IPS DF 19.7 (cell line): Measurements from ENCODE around the gene CHAMP1.
"Not testable (repeated sequence)": the region's sequence is repeated elsewhere in the genome, so short reads cannot be mapped to it uniquely, and the experiment has no call there.

Source experiments
- DNase-seq: peaks from one replicate; pipeline ENCODE4 v3.0.0-alpha.2; 2013; ENCODE audit warnings: low read depth, low spot score

CHAMP1 gene

DNA sequence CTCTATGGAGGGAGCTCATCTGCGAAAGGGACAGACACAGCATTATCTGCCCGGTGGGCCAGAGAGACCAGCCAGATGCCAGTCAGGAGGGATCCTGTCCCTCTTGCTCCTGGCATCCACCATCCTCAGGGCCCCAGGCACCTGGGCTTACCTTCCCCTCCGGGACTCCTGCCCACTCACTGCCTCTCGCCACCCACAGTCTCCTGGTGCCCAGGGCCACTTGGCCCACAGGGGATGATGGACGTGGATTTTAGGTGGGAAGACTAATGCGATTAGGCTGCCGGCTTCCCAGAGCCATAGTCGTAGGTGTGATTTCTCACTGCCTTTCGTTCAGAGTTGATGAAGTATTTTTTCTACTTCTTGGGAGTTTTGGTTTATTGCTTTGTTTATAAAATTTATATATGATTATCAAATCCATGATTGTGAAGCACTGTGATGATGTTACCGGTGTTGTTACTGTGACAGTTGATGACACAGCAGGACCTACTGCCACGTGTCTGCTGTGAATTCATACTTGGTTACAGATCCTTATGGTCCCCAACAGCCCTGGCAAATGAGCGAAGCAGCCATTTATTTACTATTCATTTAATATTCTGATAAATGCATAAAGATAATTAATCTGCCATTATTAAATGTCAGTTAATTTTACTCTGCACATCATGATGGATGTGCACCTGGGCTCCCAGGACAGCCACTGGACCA is 14.5 kb upstream of the CHAMP1 start:
- DNase-seq: no peak

DNA sequence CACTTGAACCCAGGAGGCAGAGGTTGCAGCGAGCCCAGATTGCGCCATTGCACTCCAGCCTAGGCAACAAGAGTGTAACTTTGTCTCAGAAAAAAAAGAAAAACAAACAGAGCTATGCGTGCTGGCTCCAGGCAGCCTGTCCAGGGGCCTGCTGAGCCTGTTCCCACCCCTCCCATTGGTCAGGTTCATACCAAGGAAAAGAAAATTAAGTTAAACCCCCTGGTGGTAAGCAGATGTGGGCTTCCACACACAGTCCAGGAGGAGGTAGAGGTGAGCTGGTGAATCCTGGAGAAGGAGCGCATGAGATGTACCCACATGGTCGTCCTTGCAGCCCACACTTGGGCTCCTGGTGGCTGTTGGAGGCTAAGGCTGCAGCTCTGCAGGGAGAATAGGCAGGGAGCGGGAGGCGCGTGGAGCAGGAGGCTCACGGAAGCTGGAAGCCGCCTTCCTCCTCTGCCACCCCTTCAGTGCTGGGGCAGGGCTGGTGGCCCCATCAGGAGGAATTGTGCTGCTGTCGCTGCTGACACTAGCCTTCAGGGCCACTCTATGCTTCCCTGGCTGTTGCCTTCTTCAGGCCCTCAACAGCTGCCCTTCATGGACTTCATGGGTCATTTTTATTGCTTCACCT is 10.5 kb upstream of the CHAMP1 start:
- no peak for DNase-seq

DNA sequence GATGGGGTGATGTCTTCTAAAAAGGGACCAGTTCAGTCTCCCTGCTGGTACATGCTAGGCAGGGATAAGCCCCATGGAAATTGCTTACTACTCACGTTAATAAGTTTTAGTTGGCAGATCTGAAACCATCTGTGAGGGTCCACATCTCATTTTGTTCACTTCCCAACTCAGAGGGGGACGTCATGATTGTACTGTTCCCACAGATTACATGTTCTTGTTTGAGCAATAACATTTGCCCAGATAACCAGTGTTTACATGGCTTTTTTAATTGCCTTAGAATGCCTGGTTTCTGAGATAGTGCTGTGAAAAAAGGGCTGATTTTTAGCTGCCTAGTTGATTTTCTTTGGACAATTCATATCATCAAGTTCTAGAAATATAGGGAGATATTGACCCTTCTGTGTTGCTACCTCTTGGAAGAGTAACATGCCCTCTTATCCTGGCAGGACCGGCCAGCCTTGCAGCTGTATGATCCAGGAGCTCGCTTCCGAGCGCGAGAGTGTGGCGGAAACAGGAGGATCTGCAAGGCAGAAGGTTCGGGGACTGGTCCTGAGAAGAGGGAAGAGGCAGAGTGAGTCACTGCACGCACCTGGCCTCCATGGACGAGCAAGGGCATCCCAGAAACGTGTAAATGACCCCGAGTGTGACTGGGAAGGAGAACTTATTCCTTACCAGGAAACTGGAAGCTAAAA is 9.8 kb upstream of the CHAMP1 start:
- DNase-seq: no peak

DNA sequence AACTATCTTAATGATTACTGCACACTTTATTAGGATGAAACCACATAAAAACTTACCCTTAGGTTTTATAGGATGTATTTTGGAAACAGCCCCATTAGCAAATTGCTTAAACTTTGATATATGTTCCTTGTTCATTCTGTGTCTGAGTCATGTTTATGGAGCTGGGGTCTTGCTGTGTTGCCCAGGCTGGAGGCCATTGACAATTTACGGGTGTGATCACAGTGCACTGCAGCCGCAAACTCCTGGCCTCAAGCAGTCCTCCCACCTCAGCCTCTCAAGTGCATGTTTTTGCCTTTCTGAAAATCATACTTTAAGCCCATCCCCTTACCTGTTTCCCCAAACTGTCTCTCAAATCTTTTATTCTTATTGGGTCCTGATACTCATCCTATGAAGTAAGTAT is 5.2 kb upstream of the CHAMP1 start:
- DNase-seq: no peak

DNA sequence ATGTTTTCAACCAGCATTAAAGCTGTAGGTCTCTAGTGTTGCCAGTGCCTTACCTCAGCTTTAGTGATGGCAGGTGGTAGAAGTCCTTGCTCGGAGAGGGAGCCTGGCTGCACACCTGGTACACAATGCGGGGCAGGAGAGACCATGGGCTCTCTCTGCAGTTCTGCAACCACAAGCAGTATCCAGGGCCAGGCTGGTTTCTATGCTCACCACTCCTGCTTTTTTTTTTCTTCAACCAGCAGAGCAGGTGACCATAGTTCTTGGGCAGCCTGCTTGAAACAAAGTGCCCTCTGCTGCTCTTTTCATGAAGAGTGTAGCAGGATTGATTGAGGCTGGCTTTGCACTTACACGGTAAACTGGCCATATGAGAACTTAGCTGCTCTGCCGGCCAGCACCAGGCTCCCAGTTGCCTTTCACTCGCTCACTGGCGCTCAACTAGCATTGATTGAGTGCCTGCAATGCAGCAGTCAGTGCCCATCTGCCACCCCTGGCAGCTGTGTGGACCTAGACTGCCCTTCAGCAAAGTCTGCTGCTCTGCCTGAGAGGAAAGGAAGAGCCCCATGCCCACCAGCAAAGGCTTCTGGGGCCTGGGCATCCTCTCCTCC is 4.4 kb upstream of the CHAMP1 start:
- DNase-seq: no peak

DNA sequence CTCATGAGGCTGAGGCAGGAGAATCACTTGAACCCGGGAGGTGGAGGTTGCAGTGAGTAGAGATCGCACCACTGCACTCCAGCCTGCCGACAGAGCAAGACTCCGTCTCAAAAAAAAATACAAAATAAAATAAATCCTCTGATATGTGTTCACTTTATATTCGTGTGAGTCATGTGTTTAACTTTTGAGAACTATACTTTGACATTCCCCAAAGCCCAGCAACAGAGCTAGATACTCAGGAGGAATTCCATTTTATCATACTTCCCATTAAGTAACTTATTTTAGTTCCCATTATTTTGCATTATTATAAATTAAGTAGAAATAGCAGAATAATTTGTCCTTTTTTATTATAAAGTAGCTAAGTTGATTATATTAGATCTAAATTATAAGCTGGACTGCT is 3.3 kb upstream of the CHAMP1 start:
- no peak for DNase-seq

DNA sequence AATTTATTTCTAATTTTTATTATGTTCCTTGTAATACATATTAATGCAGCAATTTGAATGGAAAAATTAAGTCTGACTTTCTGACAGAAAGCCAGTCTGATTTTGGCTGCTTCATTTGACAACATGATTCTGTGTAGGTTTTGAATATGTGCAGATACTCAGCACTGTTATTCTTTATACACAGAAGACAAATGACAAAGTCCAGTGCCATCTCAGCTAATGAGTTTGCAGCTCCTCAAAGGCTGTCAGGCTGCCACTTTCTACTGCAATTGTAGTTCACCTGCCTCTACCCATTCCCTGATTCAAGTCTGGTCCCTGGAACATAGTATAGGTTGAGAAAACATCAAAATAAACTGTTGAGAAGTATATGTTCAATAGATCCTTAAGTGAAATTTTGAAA is 2.9 kb upstream of the CHAMP1 start:
- DNase-seq: no peak

DNA sequence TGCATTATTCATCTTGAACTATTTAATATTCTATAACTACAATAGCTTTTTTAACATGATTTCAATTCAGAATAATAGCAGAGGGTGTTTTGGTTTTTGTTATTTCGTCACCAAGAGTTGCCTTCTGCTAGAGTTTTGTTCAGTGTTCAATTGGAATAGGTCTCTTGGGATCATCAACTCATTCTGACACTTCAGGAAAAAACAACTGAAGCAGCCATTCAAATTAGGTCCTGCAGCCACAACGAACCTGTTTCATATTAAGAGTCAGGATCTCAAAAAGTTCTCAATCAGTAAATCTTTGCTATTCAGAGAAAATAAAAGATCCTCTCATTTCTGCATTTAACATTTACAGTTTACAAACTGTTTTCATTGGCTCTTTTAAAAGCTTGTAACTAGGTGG is 2.4 kb upstream of the CHAMP1 start:
- DNase-seq: no peak

DNA sequence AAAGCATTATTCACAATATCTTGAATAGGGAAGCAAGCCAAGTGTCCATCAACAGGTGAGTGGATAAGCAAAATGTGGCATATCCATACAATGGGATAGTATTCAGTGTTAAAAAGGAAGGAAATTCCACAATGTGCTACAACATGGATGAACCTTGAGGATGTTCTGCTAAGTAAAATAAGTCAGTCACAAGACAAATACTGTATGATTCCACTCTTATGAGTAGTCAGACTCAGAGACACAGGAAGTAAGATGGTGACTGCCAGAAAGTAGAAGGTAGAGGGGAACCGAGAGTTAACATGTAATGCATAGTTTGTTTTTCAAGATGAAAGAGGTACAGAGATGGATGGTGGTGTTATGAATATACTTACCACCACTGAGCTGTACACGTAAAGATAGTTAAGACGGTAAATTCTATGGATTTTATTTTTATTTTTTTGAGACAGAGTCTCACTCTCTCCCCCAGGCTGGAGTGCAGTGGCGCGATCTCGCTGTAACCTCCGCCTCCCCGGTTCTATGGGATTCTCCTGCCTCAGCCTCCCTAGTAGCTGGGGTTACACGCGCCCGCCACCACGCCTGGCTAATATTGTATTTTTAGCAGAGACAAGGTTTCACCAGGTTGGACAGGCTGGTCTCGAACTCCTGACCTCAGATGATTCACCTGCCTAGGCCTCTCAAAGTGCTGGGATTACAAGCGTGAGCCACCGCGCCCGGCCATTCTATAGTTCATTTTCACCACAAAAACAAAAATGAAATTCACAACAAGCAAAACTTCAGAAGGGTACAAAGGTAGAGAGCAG is 1.0 kb upstream of the CHAMP1 start:
- DNase-seq: no peak

DNA sequence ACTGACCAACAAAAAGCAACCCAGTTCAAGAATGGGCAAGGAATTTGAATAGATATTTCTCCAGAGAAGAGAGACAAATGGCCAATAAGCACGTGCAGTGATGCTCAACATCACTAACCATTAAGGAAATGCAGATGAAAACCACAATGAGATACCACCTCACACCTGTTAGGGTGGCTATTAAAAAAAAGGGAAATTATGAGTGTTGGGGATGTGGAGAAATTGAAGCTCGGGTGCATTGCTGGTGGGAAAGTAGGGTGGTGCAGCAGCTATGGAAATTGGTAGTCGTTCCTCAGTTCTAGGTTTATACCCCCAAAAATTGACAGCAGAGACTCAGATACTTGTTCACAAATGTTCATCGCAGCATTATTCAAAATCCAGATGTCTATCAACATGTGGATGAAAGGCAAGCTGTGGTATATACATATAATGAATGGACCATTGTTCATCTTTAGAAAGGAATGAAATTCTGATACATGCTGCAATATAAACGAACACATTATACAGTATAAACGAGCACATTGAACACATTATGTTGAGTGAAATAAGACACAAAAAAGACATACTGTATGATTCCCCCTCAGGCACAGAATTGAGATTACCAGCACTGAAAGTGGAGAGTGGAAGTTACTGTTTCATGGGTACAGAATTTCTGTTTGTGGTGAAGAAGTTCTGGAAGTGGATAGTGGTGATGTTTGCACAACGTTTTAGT is 927 bp downstream of the CHAMP1 start:
- no peak for DNase-seq

DNA sequence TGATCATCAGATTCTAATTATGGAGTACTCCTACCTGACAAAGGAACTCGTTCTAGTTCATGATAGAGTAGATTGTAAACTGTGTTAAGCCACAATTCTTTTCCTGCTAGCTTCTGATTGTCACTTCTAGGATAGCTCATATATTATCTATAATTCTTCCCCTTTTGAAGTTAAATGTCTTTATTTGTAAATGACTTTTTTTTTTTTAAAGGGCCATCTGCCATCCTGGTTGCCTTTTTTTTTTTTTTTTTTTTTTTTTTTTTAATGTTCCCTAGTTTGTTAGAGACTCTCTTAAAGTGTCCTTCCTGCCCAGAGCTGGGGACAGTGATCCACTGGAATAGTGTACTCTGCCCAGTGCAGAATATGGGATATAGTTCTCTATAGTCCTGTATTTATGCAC is 4.3 kb downstream of the CHAMP1 start:
- no peak for DNase-seq

DNA sequence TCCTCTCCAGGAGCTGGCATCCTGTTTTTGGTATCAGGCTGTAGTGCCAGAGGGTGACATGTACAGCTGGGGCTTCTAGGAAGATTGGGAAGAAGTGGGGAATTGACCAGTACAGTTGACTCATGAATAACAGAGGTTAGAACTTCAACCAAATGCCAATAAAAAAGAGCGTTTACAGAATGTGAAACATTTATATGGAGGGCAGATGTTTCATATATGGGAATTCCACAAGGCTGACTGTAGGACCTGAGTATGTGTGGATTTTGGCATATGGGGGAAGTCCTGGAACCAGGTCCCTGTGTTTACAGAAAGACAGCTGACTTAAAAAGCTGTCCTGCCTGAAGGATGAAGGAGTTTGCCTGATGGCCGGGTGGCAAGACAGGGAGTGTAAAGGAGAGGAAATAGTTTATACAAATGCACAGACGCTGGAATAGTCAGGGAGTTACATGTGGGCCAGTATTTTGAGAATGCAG is 5.2 kb downstream of the CHAMP1 start:
- no peak for DNase-seq

DNA sequence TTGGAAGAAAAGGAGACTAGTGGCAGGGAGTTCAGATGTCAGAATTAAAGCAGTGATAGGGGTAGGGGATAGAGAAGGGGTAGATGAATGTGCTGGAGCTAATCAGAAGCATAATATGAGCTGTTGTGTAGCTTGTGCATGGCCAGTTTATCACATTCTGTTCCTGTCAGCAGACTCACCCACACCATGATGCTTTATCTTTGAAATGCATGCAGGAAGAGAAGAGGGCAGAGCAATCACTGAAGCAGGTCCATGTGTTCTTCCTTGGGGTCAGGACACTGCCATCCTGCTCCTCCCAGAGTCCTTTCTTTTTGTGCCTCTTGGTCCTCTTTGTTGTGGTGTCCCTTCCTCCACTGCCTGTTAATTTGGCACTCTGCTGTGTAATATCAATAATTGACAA is 5.8 kb downstream of the CHAMP1 start:
- DNase-seq: no peak

DNA sequence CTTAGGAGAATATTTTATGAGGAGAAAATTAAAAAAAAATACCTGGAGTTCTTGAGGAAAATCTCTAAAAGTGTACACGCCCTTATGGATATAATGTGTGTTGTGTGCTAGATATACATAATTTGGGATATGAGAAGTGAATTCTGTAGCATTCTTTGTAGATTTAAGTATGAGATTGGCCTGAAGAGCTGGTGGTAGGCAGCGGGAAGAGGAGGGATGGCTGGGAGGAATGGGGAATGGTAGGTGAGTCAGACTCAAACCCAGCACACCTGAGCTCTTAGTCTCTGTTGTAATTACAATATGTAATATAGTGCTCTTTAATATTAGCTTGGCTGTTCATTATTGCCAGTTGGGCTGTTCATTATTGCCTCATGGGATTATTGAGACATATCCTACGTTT is 7.0 kb downstream of the CHAMP1 start:
- DNase-seq: no peak

DNA sequence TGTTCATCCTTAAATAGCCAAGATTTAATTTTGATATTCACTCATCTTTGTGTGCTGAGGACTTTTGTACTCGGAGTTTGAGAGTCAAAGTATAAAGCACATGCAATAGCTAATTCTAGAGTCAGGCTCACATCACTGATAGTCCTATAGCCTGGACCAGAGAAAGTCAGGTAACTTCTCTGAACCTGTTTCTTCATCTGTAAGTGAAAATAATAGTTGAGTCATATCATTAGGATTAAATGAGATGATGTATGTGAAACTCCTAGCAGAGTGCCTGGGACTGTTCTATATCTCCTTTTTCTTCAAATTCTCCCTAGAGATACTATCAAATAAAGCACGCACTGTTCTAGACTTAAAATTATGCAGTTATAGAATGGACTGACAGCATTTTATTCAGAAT is 9.0 kb downstream of the CHAMP1 start:
- DNase-seq: no peak

DNA sequence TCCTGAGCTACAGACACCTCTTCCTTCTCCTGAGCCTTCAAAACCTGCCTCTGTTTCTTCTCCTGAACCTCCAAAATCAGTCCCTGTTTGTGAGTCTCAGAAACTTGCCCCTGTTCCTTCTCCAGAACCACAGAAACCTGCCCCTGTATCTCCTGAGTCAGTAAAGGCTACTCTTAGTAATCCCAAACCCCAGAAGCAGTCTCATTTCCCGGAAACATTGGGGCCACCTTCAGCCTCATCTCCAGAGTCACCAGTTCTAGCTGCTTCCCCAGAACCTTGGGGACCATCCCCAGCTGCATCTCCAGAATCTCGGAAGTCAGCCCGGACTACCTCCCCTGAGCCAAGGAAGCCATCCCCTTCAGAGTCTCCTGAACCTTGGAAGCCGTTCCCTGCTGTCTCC is 10.0 kb downstream of the CHAMP1 start:
- no peak for DNase-seq

DNA sequence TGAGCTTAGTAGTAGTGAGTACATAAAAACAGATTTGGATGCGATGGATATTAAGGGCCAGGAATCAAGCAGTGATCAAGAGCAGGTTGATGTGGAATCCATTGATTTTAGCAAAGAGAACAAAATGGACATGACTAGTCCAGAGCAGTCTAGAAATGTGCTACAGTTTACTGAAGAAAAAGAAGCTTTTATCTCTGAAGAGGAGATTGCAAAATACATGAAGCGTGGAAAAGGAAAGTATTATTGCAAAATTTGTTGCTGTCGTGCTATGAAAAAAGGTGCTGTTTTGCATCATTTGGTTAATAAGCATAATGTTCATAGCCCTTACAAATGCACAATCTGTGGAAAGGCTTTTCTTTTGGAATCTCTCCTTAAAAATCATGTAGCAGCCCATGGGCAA is 11.4 kb downstream of the CHAMP1 start:
- no peak for DNase-seq

DNA sequence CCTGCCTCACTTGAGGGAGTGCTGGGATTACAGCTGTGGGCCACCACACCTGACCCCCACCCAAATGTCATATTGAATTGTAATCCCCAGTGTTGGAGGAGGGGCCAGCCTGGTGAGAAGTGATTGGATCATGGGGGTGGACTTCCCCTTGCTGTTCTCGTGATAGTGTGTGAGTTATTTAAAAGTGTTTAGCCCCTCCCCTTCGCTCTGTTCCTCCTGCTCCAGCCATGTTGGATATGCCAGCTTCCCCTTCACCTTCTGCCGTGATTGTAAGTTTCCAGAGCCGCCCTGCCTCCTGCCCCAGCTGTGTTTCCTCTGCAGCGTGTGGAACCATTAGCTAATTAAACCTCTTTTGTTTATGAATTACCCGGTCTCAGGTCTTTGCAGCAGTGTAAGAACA is 13.7 kb downstream of the CHAMP1 start:
- DNase-seq: no peak

DNA sequence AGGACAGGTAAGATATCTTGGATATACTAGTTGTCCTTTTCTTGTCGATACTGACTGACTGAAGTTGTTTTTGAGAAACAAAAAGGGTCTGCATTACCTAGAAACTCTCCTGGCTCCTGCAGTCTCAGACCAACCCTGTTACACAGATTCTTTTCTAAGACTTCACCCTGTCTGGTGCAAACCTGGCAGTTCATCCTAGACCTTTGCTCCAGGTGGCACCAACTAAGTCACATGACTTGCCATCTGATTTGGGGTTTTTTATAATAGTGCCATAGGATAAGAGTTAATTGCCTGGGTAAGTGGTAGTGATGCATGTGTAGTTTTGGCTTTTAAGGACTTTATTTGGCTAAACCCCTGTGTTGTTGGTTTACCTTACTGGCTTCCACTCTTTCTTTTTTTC is 14.3 kb downstream of the CHAMP1 start:
- no peak for DNase-seq

DNA sequence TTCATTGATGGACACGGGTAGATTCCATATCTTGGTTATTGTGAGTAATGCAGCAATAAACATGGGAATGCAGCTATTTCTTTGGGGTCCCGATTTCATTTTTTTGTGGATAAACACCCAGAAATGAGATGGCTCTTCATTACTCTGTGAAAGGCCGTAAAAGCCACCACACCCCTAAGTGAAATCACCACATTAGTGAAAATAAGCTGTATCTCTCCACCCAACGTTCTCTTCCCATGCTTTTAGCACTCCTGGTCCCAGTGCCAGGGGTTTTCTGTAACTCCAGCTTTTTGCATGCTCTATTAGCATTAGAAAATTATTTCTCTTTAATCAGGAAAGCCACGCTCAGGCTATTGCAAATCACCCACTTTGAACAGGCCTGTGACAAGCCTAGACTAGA is 15.8 kb downstream of the CHAMP1 start:
- DNase-seq: no peak

DNA sequence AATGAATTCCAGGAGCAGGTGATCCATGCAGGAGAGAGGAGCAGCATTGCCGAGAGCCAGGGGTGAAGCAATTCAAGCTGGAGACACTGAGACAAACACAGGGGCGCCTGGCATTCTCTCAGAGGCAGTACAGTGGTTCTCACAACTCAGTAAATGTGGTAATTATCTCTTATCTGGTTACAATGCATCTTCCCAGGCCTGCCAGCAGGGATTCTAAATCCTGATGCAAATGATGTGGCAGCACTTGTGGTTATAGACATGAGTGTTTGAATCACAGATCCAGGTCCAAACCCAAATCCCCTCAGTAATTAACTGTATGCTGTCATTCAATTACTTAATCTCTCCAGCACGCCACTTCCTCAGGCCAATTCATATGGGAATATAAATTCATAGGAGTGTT is 19.6 kb downstream of the CHAMP1 start:
- DNase-seq: not testable (repeated sequence)
